ENCODE measurements around the gene DNAL1.

DNAL1 gene

GRCh38 chr14:73661872-73662271 lies 17.1 kb downstream of the DNAL1 start:
- no peak for TF ChIP-seq EZH2 (IDR thresholded peaks at IDR 0.05; ENCODE audit: borderline replicate concordance, low read length)
- no peak for TF ChIP-seq CTCF (IDR thresholded peaks at IDR 0.05; ENCODE audit: low read length)
- no peak overlapping the region for H3K4me2 ChIP-seq (ENCODE audit: low read length)
- no peak overlapping the region for H3K27ac ChIP-seq (ENCODE audit: low read depth, low read length, poor library complexity, severe bottlenecking)
- H3K9ac ChIP-seq (ENCODE audit: low read length): no peak overlapping the region
- H3K4me3 ChIP-seq (ENCODE audit: low read depth, low read length, poor library complexity, severe bottlenecking): no peak overlapping the region
- no peaks in the 10 kb centered on the region for H3F3A ChIP-seq (ENCODE audit: insufficient read depth, low read length)
- no peaks in the 10 kb centered on the region for H3K79me2 ChIP-seq (ENCODE audit: insufficient read depth, low read length)
- no peaks in the 10 kb centered on the region for H4K20me1 ChIP-seq (ENCODE audit: insufficient read depth, low read length)
- no peaks in the 10 kb centered on the region for H3K9me2 ChIP-seq (ENCODE audit: low read depth, low read length)
- no peaks in the 10 kb centered on the region for H3K4me1 ChIP-seq (ENCODE audit: insufficient read depth, low read length, severe bottlenecking)
- no peaks in the 10 kb centered on the region for H3K27me3 ChIP-seq (ENCODE audit: insufficient read depth, low read length)
- no peaks in the 10 kb centered on the region for H3K36me3 ChIP-seq (ENCODE audit: insufficient read depth, low read length)
- H2AFZ ChIP-seq (ENCODE audit: low read length): no peak overlapping the region
- no peaks in the 10 kb centered on the region for H3K9me3 ChIP-seq (ENCODE audit: low read length)

DNA sequence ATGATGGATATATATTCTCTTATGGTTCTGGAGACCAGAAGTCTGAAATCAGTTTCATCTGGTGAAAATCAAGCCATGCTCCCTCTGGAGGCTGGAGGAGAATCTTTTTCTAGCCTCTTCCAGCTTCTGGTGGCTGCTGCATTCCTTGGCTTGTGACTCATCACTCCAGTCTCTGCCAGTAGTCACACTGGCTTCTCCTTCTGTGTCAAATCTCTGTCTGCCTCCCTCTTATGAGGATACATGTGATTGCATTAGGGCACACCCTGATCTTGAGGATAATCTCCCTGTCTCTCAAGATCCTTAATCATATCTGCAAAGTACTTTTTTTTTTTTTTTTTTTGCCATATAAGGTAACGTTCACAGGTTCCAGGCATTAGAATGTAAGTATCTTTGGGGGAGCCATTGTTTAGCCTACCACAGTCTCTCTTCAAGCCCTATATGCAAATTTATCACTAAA lies 17.7 kb downstream of the DNAL1 start:
- no peak overlapping the region for H3K4me2 ChIP-seq (ENCODE audit: low read length)
- H3F3A ChIP-seq (ENCODE audit: insufficient read depth, low read length): no peaks in the 10 kb centered on the region
- H3K9ac ChIP-seq (ENCODE audit: low read length): no peak overlapping the region
- H3K4me3 ChIP-seq (ENCODE audit: low read depth, low read length, poor library complexity, severe bottlenecking): no peak overlapping the region
- H3K4me1 ChIP-seq (ENCODE audit: insufficient read depth, low read length, severe bottlenecking): no peaks in the 10 kb centered on the region
- H3K27me3 ChIP-seq (ENCODE audit: insufficient read depth, low read length): no peaks in the 10 kb centered on the region
- no peak overlapping the region for H3K27ac ChIP-seq (ENCODE audit: low read depth, low read length, poor library complexity, severe bottlenecking)
- no peak overlapping the region for H2AFZ ChIP-seq (ENCODE audit: low read length)
- no peaks in the 10 kb centered on the region for H4K20me1 ChIP-seq (ENCODE audit: insufficient read depth, low read length)
- TF ChIP-seq EZH2 (IDR thresholded peaks at IDR 0.05; ENCODE audit: borderline replicate concordance, low read length) (no peak), CTCF (IDR thresholded peaks at IDR 0.05; ENCODE audit: low read length) (no peak)
- H3K36me3 ChIP-seq (ENCODE audit: insufficient read depth, low read length): no peaks in the 10 kb centered on the region
- H3K9me3 ChIP-seq (ENCODE audit: low read length): no peaks in the 10 kb centered on the region
- no peaks in the 10 kb centered on the region for H3K79me2 ChIP-seq (ENCODE audit: insufficient read depth, low read length)
- no peaks in the 10 kb centered on the region for H3K9me2 ChIP-seq (ENCODE audit: low read depth, low read length)

DNA sequence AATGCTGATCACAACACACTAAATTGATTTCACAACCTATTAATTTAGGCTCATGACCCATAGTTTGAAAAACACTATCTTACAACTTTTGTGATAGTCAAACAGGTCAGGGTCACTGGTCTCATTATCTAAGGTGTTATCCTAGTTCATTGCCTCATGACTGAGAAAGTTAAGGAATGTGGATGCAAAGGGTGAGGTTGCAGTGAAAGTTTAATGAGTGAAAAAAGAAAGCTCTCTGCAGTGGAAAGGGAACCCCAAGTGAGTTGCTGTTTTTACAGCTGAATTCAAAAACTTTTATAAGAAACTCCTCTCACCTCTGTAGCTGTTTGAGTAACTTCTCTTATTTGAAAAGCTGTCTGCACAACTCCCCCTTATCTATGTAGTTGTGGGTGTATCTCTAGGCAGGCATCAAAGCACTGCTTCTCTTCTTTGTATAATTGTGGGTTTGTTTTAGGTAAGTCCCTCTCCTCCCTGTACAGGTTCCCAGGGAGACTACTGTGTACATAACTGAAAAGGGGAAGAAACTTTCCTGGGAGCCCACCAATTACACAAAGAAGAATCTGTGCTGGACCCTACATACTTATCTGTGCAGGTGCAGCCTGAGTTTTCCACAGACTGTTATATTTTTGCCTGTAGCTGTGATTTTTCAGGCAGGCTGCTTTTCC lies 18.9 kb downstream of the DNAL1 start:
- Histone ChIP-seq H3K4me2 (ENCODE audit: low read length) (no peak overlapping the region), H3K4me1 (ENCODE audit: insufficient read depth, low read length, severe bottlenecking) (no peaks in the 10 kb centered on the region), H3K27ac (ENCODE audit: low read depth, low read length, poor library complexity, severe bottlenecking) (no peak overlapping the region), H4K20me1 (ENCODE audit: insufficient read depth, low read length) (no peaks in the 10 kb centered on the region), H3K9me2 (ENCODE audit: low read depth, low read length) (no peaks in the 10 kb centered on the region), H2AFZ (ENCODE audit: low read length) (no peak overlapping the region), H3K9me3 (ENCODE audit: low read length) (no peaks in the 10 kb centered on the region), H3K9ac (ENCODE audit: low read length) (no peak overlapping the region), H3K79me2 (ENCODE audit: insufficient read depth, low read length) (no peaks in the 10 kb centered on the region), H3F3A (ENCODE audit: insufficient read depth, low read length) (no peaks in the 10 kb centered on the region), H3K36me3 (ENCODE audit: insufficient read depth, low read length) (no peaks in the 10 kb centered on the region), H3K4me3 (ENCODE audit: low read depth, low read length, poor library complexity, severe bottlenecking) (no peak overlapping the region), H3K27me3 (ENCODE audit: insufficient read depth, low read length) (no peaks in the 10 kb centered on the region)
- no peak for TF ChIP-seq EZH2 (IDR thresholded peaks at IDR 0.05; ENCODE audit: borderline replicate concordance, low read length)
- TF ChIP-seq CTCF (IDR thresholded peaks at IDR 0.05; ENCODE audit: low read length): no peak
